Adrenal gland (tissue), 12 donors: ENCODE results near the gene TBX15. TPM values are rescaled to one million over a fixed set of nuclear protein-coding genes. Genes with fewer than 3 reads are reported as not detected.

Source experiments
- DNase-seq, 7 donors: peaks; one replicate each; pipeline ENCODE4 v3.0.0-alpha.2; 2019 to 2020
- H3K27ac ChIP-seq, 5 donors: fragments of 200-600 bp; sonication (generic) in 4 of 5; 1 replicate in 3 of 5; 2 replicates in 2 of 5; pipeline versions ENCODE4 v1.5.1 to v1.8.0; 2016 to 2020; ENCODE audit warnings: mild to moderate bottlenecking in 1 of 5
- H3K27me3 ChIP-seq: fragments of 200-600 bp; 2 replicates; pipeline ENCODE4 v1.8.0; 2021
- H3K36me3 ChIP-seq, 2 donors: fragments of 200-600 bp; replicated peaks in 1 of 2; 1 replicate in 1 of 2; 2 replicates in 1 of 2; pipeline versions ENCODE4 v1.5.1 to v1.8.0; 2018 to 2022
- H3K4me1 ChIP-seq, 2 donors: fragments of 200-600 bp; replicated peaks in 1 of 2; 1 replicate in 1 of 2; 2 replicates in 1 of 2; pipeline versions ENCODE4 v1.5.1 to v1.8.0; 2018 to 2021
- H3K4me3 ChIP-seq, 4 donors: fragments of 200-600 bp; sonication (generic) in 3 of 4; one replicate each; pipeline ENCODE4 v1.5.1; 2016 to 2018
- H3K9me3 ChIP-seq, 3 donors: fragments of 200-600 bp; sonication (generic) in 1 of 3; replicated peaks in 1 of 3; 1 replicate in 2 of 3; 2 replicates in 1 of 3; pipeline versions ENCODE4 v1.5.1 to v1.8.0; 2016 to 2021
- POLR2A ChIP-seq, 2 donors: fragments of 450-650 bp; IDR thresholded peaks; one replicate each; pipeline ENCODE4 v1.6.1; 2017; ENCODE audit warnings: antibody characterized with exemption in 2 of 2, mild to moderate bottlenecking in 2 of 2, moderate library complexity in 1 of 2
- WGBS, 4 donors: extraction: QIAGEN DNeasy Blood & Tissue Kit in 2 of 4; methylation state at CpG; one replicate each; pipeline versions ENCODE4 v1.1.5 to v1.1.7; 2013 to 2017; 5-methylcytosine and 5-hydroxymethylcytosine counted together
- intact Hi-C, 2 donors: fragments of 100-400 bp; cut with DNase I; formaldehyde crosslinking; loops; one replicate each; pipeline versions ENCODE4 v1.14.1 to v1.15.0; 2022 to 2023
- polyA plus RNA-seq, 3 donors: library from polyadenylated mRNA; stranded (reverse); fragments of 200-250 nt in 2 of 3; fragments of 350-450 nt in 1 of 3; fragmentation: Illumina TruSeq in 1 of 3; extraction: RNeasy Lipid Tissue Mini Kit (QIAGEN cat#74804) in 1 of 3; gene quantifications; one replicate each; pipeline ENCODE4 v1.2.3, GENCODE V29; 2013 to 2014
- total RNA-seq, 9 donors: library from RNA; depleted of rRNA in 4 of 9; stranded (reverse); fragments of >200 nt in 4 of 9; fragments of 120-200 nt in 1 of 9; fragmentation: NEBNext Ultra II Directional in 1 of 9; extraction: Animal tissue kit (Norgen Biotek cat#: 25700) in 1 of 9; gene quantifications; one replicate each; pipeline versions ENCODE4 v1.1.0 to v1.2.4, GENCODE V29; 2013 to 2023
- TF ChIP-seq, protein P1 (sequence below), 6 experiments: fragments of 450-650 bp in 4 of 6; fragments of 200-600 bp in 2 of 6; sonication (generic) in 1 of 6; IDR thresholded peaks; 1 replicate in 5 of 6; 2 replicates in 1 of 6; pipeline versions ENCODE4 v1.5.1 to v1.8.0; 2016 to 2021; ENCODE audit warnings: antibody characterized with exemption in 6 of 6, mild to moderate bottlenecking in 2 of 6, moderate library complexity in 1 of 6
- donor health status: healthy with polysubstance abuse.
- donor health status: Bipolar disorder and iron deficiency.
- donor health status: DM: yes; HTN: yes; CAD: no.
- donor health status: DM: no; HTN: no; CAD: no.
- donor health status: DM: no; HTN: no; CAD: no.
- donor health status: DM: yes; HTN: yes; CAD: no.

Gene TBX15
- total and polyA plus RNA-seq, 12 donors = 0.06 to 0.48 (median 0.15) TPM; not detected in 2

DNA sequence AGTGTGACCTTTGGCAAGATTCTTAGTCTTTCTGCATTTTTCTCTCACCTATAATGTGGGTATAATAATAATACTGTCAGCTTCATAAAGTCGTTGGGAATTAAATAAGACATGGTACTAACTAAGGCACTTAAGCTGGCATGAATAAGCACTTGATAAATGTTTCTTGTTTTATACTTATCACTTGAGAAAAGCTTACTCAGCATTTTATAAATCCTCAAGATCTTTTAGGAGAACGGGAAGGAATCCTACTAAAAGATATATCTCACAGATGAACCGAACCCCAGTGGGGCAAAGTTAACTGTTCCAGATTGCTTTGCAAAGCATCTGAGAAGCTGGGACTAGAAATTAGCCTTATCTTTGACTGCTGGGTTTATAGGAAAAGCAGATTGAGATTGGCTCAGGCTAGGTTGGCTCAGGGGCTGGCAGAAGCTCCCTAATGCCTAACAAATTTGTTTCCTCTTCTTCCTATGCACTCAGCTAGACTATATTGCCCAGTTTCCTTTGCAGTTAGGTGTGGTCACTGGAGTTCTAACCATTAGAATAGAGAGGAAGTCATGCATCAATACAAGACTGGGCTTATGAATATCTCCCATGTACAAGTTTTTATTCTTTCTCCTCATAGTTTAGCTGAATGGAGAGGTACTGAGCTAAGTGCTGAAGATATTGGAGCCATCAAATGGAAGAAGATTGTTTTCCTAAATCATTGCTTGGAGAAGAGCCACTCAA is 110.3 kb downstream of the TBX15 start:
- H3K4me3 ChIP-seq = no peak overlapping the region
- H3K27me3 ChIP-seq = no peaks in the 10 kb centered on the region
- no peak overlapping the region for H3K27ac ChIP-seq
- intact Hi-C loops = no loop called here
- no peaks in the 10 kb centered on the region for H3K4me1 ChIP-seq
- H3K36me3 ChIP-seq = no peaks in the 10 kb centered on the region
- WGBS, 4 donors = 58 to 62% (median 59%) methylated on average over 3 of the region's 3 CpGs
- no peaks in the 10 kb centered on the region for H3K9me3 ChIP-seq
- no peak for TF ChIP-seq POLR2A (IDR thresholded peaks at IDR 0.05)
- TF ChIP-seq, protein P1, sequence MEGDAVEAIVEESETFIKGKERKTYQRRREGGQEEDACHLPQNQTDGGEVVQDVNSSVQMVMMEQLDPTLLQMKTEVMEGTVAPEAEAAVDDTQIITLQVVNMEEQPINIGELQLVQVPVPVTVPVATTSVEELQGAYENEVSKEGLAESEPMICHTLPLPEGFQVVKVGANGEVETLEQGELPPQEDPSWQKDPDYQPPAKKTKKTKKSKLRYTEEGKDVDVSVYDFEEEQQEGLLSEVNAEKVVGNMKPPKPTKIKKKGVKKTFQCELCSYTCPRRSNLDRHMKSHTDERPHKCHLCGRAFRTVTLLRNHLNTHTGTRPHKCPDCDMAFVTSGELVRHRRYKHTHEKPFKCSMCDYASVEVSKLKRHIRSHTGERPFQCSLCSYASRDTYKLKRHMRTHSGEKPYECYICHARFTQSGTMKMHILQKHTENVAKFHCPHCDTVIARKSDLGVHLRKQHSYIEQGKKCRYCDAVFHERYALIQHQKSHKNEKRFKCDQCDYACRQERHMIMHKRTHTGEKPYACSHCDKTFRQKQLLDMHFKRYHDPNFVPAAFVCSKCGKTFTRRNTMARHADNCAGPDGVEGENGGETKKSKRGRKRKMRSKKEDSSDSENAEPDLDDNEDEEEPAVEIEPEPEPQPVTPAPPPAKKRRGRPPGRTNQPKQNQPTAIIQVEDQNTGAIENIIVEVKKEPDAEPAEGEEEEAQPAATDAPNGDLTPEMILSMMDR (IDR thresholded peaks at IDR 0.05) = no peak
- no peak for DNase-seq

DNA sequence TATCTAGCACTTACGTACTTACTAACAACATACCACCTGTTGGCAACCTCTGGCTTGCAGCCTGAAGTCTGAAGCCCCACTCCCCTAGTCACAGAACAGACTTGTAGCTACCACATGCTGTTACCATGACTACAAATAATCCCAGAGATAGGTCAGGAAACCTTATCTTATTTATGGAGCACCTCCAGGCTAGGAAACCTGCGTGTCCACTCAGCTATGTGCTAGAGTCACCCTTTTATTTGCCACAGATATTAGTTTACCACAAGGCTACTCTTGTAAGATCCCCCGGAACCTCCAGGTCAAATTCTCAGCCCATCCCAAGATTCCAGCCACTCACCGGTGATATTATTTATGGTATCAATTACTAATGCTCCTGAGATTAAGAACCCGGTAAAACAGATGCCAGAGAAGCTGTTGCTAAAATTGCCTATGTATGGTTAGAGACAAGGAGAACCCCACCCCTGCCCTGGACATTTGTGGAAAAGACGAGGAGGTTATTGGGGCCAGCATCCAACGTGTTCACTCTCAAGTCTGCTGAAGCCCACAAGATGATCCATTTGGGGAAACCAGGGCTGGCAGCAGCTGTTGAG is 116.5 kb downstream of the TBX15 start:
- no peaks in the 10 kb centered on the region for H3K36me3 ChIP-seq
- no peak overlapping the region for H3K27ac ChIP-seq
- H3K4me1 ChIP-seq = no peaks in the 10 kb centered on the region
- intact Hi-C loops = no loop called here
- 69 to 75% (median 74%) methylated on average over 7 of the region's 7 CpGs for WGBS, 4 donors
- no peak for TF ChIP-seq POLR2A (IDR thresholded peaks at IDR 0.05)
- TF ChIP-seq, protein P1 (IDR thresholded peaks at IDR 0.05) = no peak
- H3K9me3 ChIP-seq = no peaks in the 10 kb centered on the region
- DNase-seq = no peak
- H3K4me3 ChIP-seq = no peak overlapping the region
- H3K27me3 ChIP-seq = no peaks in the 10 kb centered on the region

DNA sequence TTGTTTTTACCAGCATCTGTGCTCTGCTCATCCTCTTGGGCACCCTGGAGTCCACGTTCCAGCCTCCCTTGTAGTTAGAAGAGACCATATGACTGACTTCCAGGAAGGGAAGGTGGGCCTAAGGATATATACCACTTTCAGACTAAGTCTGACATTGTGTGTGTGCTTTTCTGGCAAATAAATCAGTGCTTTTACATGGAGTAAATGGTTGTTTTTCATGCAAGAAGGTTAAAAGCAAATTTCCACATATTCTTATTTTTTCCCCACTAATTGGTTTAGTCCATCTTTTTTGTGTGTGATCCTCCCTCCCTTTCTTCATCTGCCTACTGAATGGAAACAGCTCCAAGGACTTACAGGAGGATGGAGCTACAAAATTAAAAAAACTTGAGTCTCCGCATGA is 119.8 kb downstream of the TBX15 start:
- Histone ChIP-seq H3K4me1 (no peaks in the 10 kb centered on the region), H3K27ac (no peak overlapping the region), H3K4me3 (no peak overlapping the region), H3K36me3 (no peaks in the 10 kb centered on the region), H3K27me3 (no peaks in the 10 kb centered on the region), H3K9me3 (no peaks in the 10 kb centered on the region)
- intact Hi-C loops = no loop called here
- TF ChIP-seq POLR2A (IDR thresholded peaks at IDR 0.05) = no peak
- TF ChIP-seq, protein P1 (IDR thresholded peaks at IDR 0.05) = no peak
- 68 to 81% (median 78%) methylated on average over 2 of the region's 2 CpGs for WGBS, 4 donors
- DNase-seq = no peak

DNA sequence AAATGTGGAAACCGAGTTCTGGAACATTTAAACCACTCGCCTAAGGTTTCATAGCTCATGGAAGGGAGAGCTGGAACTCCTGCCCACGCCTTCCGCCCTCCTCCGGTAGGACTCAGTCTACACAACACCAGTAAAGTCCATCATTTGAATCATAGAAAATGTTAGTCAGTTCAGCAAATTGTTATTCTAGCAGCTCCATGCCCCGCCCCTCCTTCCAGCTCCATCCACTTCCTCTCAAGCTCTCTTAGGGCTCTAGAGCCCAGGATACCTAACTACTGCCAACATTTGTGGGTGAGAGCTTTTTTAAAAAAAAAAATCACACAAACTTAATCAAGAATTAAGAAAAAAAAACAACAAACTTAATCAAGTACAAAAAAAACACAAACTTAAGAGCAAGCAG is 121.8 kb downstream of the TBX15 start:
- Histone ChIP-seq H3K9me3 (no peaks in the 10 kb centered on the region), H3K36me3 (no peaks in the 10 kb centered on the region), H3K27ac (no peak overlapping the region), H3K27me3 (no peaks in the 10 kb centered on the region), H3K4me3 (no peak overlapping the region), H3K4me1 (no peaks in the 10 kb centered on the region)
- TF ChIP-seq, protein P1 (IDR thresholded peaks at IDR 0.05) = no peak
- TF ChIP-seq POLR2A (IDR thresholded peaks at IDR 0.05) = no peak
- intact Hi-C loops = no loop called here
- DNase-seq = no peak
- WGBS, 4 donors = 69 to 80% (median 73%) methylated on average over 6 of the region's 6 CpGs
